Effector CD4-positive, alpha-beta T cell (primary cell): Measurements from ENCODE around the gene CPEB2.

Experiments used
- DNase-seq: peaks from one replicate; pipeline ENCODE4 v3.0.0-alpha.2; 2020

Gene CPEB2

GRCh38 chr4:15011166-15011565 is 8.9 kb downstream of the CPEB2 start:
- DNase-seq = no peak

DNA sequence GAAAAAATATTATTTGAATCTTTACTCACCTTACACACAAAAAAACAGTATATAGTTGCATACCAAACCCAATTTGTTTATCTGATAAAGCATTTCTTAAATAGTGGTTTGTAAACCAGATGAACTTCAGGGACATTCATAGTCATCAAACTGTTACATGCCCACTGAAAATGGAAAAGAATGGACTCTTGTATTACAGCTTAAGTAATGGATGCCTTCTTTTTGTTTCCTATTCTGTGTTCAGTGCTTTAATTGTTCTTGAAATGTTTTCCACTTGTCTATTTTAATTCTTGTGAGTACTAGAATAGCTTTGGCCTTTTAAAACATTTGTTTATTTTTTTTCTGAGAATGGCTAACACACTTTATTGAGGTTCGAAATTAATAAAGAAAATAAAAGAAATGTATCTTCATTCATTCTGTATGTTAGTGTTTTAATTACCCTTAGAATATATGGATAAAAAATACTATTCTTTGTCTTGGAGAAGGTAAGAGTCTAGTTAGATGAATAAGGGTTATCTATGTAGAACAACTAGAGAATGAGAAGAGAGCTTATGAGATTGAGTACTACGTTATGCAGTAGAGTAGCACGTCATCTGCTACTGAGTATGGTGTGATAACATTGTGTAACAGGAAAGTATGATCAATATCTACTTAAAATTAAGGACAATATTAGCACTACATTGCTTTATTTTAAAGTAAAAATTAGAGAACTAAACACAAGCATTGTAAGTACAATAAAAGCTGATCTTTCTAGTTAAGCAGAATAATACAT is 9.9 kb downstream of the CPEB2 start:
- DNase-seq = no peak

GRCh38 chr4:15013585-15013984 is 11.3 kb downstream of the CPEB2 start:
- no peak for DNase-seq

- DNase-seq = no peak
These were observed 12.9 kb downstream of the CPEB2 start for GRCh38 chr4:15015170-15015569.

DNA sequence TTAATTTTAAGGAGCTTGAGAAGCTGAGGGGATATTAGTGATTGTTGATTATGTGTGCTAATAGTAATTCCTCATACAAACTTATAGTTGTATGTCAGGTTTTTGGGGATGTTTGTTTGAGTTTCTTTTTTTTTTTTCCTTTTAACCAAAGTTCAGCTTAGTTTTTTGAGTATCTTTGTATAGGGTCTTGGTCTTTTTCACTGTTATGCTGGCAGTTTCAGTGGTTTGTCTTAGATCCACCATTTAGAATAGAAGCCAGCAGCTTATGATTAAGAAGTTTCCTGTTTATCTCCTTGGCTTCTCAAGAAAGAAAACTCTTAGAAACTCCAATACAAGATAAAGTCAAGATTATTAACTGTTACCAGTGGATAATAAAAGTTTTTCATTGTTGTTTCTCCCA is 16.1 kb downstream of the CPEB2 start:
- DNase-seq = no peak

DNA sequence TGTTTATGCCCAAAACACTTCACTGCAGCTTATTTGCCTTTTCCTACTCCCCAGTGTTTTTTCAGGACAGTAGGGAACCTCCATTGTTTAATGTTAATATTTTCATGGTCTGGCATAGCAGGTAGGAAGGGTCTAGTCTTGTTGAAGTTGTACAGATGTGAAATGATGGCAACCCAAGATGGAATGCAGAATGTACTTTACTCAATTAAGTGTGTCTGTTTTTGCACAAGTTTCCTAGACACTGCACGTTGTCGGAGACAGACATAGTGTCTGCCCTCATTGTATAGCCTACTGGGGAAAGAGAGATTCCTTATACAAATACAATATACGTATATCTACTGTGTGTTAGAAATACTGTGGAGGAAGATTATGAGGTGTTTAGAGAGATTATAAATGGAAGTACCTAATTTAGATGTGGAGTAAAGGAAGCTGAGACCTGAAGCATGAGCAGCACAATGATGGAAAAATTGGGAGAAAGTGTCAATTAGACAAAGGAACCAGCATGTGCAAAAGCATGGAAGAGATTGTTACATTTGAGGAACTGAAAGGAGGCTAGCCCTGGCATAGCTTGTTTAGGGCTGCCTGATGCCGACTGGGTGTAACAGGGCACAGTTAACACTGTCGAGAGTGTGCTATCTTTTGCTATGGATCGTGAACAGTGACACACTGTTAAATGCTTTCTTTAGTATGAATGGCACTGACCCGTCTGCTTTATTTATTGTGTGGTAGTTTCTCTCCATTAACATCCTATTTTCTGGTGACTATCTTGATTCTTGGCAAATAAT is 18.4 kb downstream of the CPEB2 start:
- DNase-seq = no peak

- no peak for DNase-seq
These were observed 19.0 kb downstream of the CPEB2 start for GRCh38 chr4:15021311-15021710.

GRCh38 chr4:15021946-15022345 is 19.7 kb downstream of the CPEB2 start:
- no peak for DNase-seq

DNA sequence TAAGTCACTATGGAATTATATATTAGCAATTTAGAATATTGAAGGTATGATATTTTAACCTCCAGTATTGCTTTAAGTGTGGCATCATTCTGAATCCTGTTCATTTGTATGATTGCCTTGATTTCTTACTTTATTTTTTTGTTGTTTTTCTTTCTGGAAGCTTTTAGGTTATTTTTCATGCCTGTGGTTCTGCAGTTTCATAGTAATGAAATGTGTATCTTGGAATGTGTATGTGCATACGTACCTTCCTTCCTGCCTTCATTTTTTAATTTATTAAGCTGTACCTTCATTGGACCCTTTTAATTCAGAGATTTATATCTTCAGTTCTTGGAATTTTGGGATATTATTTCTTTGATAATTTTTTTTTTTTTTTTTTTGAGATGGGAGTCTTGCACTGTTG is 22.1 kb downstream of the CPEB2 start:
- no peak for DNase-seq

GRCh38 chr4:15025693-15026092 is 23.4 kb downstream of the CPEB2 start:
- no peak for DNase-seq

DNA sequence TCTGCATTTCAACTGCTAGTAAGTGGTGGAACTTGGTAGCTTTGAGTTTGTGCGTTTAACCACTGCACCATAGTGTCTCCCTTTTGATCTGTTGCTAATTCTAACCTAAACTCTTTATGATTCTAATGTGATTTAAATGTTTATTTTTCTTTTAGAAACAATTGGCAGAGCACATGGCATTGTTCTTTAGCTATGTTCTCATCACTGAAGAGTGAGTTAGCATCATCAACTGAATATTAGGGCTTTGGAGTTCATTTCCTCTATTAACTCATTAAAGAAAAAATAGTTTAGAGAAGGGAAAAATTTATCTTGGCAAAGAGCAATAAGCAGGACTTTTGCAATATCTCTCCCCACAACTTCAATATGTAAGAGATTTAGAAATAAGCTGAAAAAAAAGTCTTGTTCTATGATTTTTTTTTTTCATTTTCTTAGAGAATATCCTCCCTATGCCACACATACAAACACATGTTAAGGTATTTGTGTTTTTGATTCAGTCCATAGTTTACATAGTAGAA is 25.7 kb downstream of the CPEB2 start:
- DNase-seq = no peak

- DNase-seq = no peak
These were observed 28.9 kb downstream of the CPEB2 start for GRCh38 chr4:15031197-15031596.

- no peak for DNase-seq
These were observed 29.9 kb downstream of the CPEB2 start for GRCh38 chr4:15031993-15032675.

GRCh38 chr4:15034071-15034764 is 31.9 kb downstream of the CPEB2 start:
- no peak for DNase-seq

DNA sequence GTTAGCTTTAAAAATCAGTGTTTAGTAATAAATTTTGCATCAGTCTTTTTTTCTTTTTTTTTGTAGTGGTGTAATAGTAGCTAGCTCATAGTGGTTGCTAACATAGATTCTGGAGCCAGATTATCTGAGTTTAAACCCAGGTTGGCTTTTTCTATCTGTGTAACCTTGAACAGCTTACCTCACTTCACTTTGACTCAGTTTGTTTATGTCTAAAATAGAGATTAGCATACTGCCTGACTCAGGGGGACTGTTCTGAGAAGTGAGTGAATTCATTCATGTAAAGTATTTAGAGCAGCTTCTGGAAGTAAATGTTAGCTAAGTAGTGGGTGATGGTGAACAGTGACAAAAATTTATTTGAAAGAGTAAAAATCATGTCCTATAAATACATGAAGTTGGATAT is 32.9 kb downstream of the CPEB2 start:
- no peak for DNase-seq

- DNase-seq = no peak
These were observed 35.8 kb downstream of the CPEB2 start for GRCh38 chr4:15037923-15038541.

- no peak for DNase-seq
These were observed 38.7 kb downstream of the CPEB2 start for GRCh38 chr4:15040916-15041463.

DNA sequence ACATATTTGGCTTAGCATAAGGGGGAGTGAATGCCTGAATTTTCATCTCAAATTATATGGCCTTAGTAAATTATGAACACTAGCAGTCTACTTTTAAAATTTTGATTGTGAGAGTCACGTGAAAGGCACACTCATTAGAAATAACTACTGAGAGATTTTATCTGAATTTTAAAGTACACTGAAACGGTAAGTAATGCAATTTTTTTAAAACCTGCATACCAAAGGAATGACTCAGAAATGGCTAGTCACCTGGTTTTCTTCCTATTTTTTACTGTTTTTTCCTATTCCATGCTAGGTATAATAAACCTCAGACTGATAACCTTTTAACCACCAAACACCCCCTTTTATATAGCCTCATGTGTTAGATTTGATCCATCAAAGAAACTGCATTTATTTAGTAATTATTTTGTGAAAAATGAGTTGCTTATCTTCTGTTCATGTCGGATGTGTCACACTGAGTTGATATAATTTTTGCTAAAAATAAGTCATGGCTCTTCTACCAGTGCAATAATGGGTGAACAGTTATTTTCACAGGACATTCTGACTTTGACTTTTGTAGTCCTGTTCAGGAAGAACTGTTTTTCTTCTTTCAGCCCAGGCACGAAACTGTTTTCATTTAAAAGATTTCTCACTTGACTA is 40.4 kb downstream of the CPEB2 start:
- DNase-seq = no peak

GRCh38 chr4:15043226-15043625 is 40.9 kb downstream of the CPEB2 start:
- DNase-seq = no peak

DNA sequence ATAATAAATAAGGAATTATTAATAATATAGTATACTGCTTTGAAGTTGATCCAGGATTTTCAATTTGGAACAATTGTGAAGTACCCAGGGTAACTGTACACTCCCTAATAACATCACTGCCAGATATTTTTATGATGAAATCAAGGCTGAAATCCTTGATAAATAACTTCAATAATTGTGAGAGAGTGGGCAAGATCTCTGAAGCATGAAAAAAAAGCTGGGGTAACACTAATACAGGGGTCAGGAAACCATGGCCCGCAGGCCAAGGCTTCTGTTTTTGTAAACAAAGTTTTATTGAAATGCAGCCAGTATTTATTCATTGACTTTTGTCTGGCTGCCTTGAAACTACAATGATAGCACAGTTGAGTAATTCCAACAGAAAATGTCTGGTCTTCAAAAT is 41.6 kb downstream of the CPEB2 start:
- DNase-seq = no peak

DNA sequence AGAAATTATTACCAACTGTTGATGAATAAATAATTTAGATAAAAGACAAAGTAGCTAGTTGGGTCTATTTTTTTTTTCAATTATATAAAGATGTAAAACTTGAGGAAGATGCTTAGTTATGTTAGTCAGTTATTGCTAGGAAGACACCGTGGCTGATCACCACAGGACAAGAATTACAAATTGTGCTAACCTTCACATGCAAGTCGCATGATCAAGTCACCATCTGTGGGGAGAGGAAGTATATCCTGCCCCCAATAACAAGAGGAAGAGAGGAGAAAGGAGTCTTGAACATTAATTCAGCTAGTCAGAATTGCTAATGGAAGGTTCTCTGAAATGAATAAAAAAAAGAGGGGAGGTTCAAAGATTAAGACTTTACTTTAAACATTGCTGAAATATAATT is 52.3 kb downstream of the CPEB2 start:
- DNase-seq = no peak

DNA sequence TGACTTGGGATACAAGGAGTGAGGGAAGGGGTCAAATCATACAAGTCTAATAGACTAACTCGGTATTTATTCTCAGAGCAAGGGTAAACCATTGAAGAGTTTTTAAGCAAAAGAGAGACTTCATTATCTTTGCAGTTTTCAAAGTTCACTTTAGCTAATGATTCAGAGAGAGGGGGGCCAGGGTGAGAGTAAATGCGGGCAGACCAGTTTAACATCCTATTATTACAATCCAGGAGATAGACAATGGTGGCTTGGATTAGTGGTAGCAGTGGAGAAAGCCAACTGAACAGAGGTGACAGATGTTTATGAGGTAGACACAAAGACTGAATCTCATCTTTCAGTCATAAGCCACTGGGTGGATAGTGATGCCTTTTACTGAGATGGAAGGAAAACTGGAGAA is 57.9 kb downstream of the CPEB2 start:
- no peak for DNase-seq
